Tibial nerve (tissue), 3 donors: ENCODE data around the gene PCP4.

Source experiments
- CTCF ChIP-seq, 5 experiments: fragments of 200-600 bp in 3 of 5; fragments of 450-650 bp in 2 of 5; sonication (generic) in 3 of 5; IDR thresholded peaks; one replicate each; pipeline ENCODE4 v1.5.1; 2016 to 2019; ENCODE audit warnings: antibody characterized with exemption in 5 of 5, mild to moderate bottlenecking in 3 of 5, moderate library complexity in 2 of 5
- POLR2A ChIP-seq, 2 donors: fragments of 450-650 bp; IDR thresholded peaks; one replicate each; pipeline ENCODE4 v1.6.1; 2017; ENCODE audit warnings: antibody characterized with exemption in 2 of 2, mild to moderate bottlenecking in 2 of 2, moderate library complexity in 2 of 2

- TF ChIP-seq CTCF (IDR thresholded peaks at IDR 0.05) (no peak), POLR2A (IDR thresholded peaks at IDR 0.05) (no peak)
Measured at GRCh38 chr21:39866093-39866492, 1.1 kb upstream of the PCP4 start.
